ENCODE measurements around the gene TBC1D2.
A peak's percentile ranks its signal among the peaks of the same experiment; 100 is the strongest.
"Not testable (repeated sequence)": the region's sequence is repeated elsewhere in the genome, so short reads cannot be mapped to it uniquely, and the experiment has no call there.

Gene TBC1D2

GRCh38 chr9:98271479-98271878, 16.0 kb upstream of the TBC1D2 start:
- no peak for DNase-seq

DNA sequence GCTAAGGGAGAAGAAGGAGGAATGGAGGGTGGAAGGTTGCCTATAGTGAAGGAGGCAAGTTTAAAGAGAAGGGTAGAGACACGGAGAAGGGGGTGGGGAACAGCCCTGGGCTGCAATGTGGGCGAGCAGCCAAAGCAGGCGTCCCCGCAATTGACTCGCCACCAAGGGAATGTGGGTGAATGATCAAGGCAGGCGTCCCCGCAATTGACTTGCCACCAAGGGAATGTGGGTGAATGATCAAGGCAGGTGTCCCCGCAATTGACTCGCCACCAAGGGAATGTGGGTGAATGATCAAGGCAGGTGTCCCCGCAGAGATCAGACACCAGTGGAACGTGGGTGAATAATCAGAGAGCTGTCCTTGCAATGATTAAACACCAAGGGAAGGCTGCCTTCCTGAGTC, 14.8 kb upstream of the TBC1D2 start:
- not testable (repeated sequence) for DNase-seq

DNA sequence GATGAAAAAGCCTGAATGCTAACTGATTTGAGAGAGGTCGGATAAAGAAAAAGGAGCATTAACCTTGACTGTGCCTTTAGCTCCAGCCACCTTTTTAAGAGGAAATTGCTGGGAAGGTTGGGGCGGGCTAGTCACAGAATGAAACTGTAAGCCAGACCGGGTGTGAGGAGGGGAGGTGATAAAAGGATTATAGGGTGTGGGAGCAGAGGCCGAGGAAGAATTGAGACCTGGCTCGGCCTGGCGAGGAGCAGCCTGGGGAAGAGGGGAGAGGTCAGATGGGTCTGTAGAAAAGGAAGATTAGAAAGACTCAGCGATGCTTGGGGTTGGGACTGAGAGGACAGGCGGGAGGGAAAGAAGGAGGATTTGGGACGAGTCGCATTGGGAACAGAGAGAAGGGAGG, 14.2 kb upstream of the TBC1D2 start:
- not testable (repeated sequence) for DNase-seq

GRCh38 chr9:98267556-98267955, 12.1 kb upstream of the TBC1D2 start:
- not testable (repeated sequence) for DNase-seq

- DNase-seq = no peak
These were observed 9.1 kb upstream of the TBC1D2 start for GRCh38 chr9:98264516-98264915.

GRCh38 chr9:98263482-98264357, 8.3 kb upstream of the TBC1D2 start:
- peak; percentile 84 for DNase-seq

DNA sequence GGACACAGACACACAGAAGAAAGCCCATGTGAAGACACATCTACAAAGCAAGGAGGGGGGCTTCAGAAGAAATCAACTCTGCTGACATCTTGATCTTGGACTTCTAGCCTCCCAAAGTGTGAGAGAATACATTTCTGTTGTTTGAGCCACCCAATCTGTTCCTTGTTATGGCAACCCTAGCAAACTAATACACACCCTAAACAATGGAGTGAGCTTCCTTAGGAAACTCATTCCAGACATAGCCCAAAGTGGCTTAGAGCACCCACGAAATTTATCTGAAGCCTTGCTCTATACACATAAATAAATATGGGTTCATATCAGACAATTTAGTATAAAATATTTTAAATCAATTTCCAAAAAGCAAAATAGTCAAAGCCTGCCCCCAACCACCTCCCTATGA, 7.6 kb upstream of the TBC1D2 start:
- DNase-seq = no peak

- DNase-seq = no peak
These were observed 6.6 kb upstream of the TBC1D2 start for GRCh38 chr9:98262056-98262455.

- no peak for DNase-seq
These were observed 5.2 kb upstream of the TBC1D2 start for GRCh38 chr9:98260635-98261034.

- DNase-seq = no peak
These were observed 4.3 kb upstream of the TBC1D2 start for GRCh38 chr9:98259791-98260190.

GRCh38 chr9:98256756-98257155, 1.3 kb upstream of the TBC1D2 start:
- DNase-seq = no peak

- no peak for DNase-seq
These were observed 330 bp downstream of the TBC1D2 start for GRCh38 chr9:98255061-98255577.

- DNase-seq = no peak
These were observed 1.0 kb downstream of the TBC1D2 start for GRCh38 chr9:98254228-98255060.

GRCh38 chr9:98253565-98253964, 1.9 kb downstream of the TBC1D2 start:
- no peak for DNase-seq

DNA sequence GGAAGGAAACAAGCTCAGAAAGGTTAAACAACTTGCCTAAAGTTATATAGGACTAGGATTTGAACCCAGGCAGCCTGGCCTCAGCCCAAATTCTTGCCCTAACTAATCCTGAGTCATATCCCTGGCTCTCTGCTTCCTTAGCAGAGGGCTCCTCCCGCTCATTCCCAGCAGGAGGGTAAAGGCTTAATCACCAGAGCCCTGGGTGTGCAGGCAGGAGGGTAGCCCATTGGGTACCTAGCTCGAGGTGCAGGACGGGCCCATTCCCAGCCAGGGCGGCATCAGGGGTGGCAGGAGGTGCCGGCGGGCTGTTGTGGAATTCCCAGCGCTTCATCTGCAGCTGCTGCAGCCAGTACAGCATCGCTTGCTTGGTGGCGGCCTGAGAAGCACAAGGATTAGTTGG, 3.9 kb downstream of the TBC1D2 start:
- no peak for DNase-seq

GRCh38 chr9:98249771-98250170, 5.7 kb downstream of the TBC1D2 start:
- no peak for DNase-seq

- DNase-seq = peak; percentile 99
These were observed 6.5 kb downstream of the TBC1D2 start for GRCh38 chr9:98248737-98249474.

- DNase-seq = peak; percentile 84
These were observed 7.4 kb downstream of the TBC1D2 start for GRCh38 chr9:98247831-98248657.

GRCh38 chr9:98242426-98242825, 13.0 kb downstream of the TBC1D2 start:
- no peak for DNase-seq

DNA sequence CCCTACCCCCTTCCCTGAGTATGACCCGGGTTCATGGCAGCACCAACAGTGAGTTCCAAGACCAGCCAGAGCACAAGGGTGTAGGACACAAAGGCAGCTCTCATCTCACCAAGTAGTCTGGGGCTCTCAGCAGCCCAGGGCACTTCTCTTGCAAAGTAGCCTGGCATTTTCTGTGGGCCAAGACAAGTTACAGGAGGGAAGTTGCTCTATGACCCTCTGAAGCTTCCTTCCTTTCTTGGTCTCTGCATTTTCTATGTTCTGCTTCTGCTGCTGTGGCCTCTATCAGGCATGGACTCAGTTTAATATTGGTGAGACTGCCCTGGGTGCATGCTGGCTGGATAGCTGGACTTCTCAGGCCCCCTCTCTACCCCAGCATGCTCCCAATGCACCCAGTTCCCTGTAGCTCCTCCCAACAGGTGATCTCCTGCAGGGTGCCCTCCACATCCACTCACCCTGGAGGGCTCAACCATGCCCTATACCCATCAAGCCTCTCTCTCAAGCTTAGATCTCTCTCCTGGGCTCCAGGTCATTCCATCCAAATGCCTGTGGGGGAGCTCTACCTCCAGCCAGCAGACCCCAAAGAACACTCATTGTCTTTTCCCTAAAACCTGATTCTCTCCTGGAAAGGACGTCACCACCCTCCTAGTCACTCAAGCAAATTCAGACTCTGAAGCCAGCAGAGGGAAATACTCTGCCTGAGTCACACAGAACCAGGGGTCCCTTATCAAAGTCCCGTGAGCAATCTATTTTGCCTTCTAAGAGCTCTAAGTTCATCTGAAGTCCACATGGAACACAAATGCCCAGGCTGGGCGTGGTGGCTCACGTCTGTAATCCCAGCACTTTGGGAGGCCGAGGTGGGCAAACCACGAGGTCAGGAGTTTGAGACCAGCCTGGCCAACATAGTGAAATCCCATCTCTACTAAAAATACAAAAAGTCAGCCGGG, 13.8 kb downstream of the TBC1D2 start:
- DNase-seq = no peak

DNA sequence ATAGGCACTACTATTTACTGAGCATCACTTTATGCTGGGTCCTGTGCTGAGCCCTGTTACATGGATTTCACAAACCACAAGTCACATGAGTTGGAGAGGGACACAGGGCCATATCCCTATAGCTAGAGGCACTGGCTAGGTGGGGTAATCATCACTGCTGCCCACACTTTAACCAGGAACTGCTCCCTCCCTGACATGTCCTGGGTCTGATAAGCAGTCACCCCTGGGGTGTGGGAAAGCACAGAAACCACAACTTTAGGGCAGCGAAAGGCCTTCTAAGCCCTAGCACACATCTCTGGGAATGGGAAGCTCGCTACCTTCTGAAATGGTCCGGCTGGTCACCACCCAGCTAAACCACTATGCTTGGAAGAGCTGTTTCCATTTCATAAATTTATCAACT, 15.0 kb downstream of the TBC1D2 start:
- DNase-seq = peak; percentile 84
